ENCODE data around the gene ANXA4.

DNA sequence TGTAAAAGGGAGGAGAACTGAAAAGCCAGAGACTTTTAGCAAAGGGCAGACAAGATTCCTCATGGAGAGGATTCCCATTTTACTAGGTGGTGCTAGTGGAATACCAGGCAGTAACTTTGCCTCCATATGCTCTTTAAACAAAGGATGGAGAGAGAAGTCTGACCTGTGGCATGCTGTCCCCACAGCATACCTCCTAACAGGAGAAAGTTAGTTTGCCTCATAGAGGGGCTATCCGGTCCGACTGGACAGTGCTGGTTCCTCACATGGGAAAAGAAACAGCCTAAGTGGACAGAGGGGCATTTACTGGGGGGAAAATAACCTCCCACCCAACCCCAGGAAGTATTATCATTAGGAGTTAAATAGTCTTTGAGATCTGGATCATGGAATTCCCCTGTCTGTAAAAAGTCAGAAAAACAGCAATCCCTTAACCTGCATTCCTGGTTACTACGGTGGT is 55.9 kb downstream of the ANXA4 start:
- TF ChIP-seq, protein P1, sequence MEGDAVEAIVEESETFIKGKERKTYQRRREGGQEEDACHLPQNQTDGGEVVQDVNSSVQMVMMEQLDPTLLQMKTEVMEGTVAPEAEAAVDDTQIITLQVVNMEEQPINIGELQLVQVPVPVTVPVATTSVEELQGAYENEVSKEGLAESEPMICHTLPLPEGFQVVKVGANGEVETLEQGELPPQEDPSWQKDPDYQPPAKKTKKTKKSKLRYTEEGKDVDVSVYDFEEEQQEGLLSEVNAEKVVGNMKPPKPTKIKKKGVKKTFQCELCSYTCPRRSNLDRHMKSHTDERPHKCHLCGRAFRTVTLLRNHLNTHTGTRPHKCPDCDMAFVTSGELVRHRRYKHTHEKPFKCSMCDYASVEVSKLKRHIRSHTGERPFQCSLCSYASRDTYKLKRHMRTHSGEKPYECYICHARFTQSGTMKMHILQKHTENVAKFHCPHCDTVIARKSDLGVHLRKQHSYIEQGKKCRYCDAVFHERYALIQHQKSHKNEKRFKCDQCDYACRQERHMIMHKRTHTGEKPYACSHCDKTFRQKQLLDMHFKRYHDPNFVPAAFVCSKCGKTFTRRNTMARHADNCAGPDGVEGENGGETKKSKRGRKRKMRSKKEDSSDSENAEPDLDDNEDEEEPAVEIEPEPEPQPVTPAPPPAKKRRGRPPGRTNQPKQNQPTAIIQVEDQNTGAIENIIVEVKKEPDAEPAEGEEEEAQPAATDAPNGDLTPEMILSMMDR (IDR thresholded peaks at IDR 0.05): no peak
- TF ChIP-seq POLR2A (IDR thresholded peaks at IDR 0.05): no peak
